Transverse colon (tissue), 4 donors: Measurements from ENCODE around the gene SPTBN1.

Source experiments
- CTCF ChIP-seq, 5 experiments: fragments of 200-600 bp in 3 of 5; fragments of 450-650 bp in 2 of 5; sonication (generic) in 3 of 5; IDR thresholded peaks; 1 replicate in 2 of 5; 2 replicates in 3 of 5; pipeline ENCODE4 v1.5.1; 2016 to 2017; ENCODE audit warnings: antibody characterized with exemption in 5 of 5, inconsistent platforms in 3 of 5, mild to moderate bottlenecking in 2 of 5, moderate library complexity in 1 of 5
- EP300 ChIP-seq: sonication (generic); formaldehyde crosslinking; IDR thresholded peaks from one replicate; pipeline ENCODE4 v1.6.1; 2017; ENCODE audit warnings: antibody characterized with exemption, low read depth
- POLR2A ChIP-seq: fragments of 450-650 bp; IDR thresholded peaks from one replicate; pipeline ENCODE4 v1.6.1; 2016; ENCODE audit warnings: antibody characterized with exemption, mild to moderate bottlenecking, moderate library complexity
- POLR2AphosphoS5 ChIP-seq, 3 donors: sonication (generic); formaldehyde crosslinking; IDR thresholded peaks; one replicate each; pipeline ENCODE4 v1.6.1; 2016; ENCODE audit warnings: antibody characterized with exemption in 3 of 3

- TF ChIP-seq CTCF (IDR thresholded peaks at IDR 0.05) (no peak), POLR2A (no peak), POLR2AphosphoS5 (IDR thresholded peaks at IDR 0.05) (no peak), EP300 (no peak)
These were observed 147.2 kb downstream of the SPTBN1 start for GRCh38 chr2:54603357-54603756.
